Measurements from ENCODE around the gene AFG1L.
"Not testable (repeated sequence)": the region's sequence is repeated elsewhere in the genome, so short reads cannot be mapped to it uniquely, and the experiment has no call there.

Gene AFG1L

GRCh38 chr6:108291091-108291490 lies 3.8 kb upstream of the AFG1L start:
- DNase-seq (ENCODE audit: low spot score): no peak

- not testable (repeated sequence) for DNase-seq (ENCODE audit: low spot score)
Measured at GRCh38 chr6:108292561-108292960, 2.3 kb upstream of the AFG1L start.

GRCh38 chr6:108293527-108294296 lies 1.1 kb upstream of the AFG1L start:
- no peak for DNase-seq (ENCODE audit: low spot score)

- DNase-seq (ENCODE audit: low spot score): peak; percentile 35
Measured at GRCh38 chr6:108294297-108294726, 542 bp upstream of the AFG1L start.

- DNase-seq (ENCODE audit: low spot score): no peak
Measured at GRCh38 chr6:108295676-108296075, 822 bp downstream of the AFG1L start.

GRCh38 chr6:108302386-108302785 lies 7.5 kb downstream of the AFG1L start:
- DNase-seq (ENCODE audit: low spot score): no peak

- DNase-seq (ENCODE audit: low spot score): no peak
Measured at GRCh38 chr6:108304646-108305045, 9.8 kb downstream of the AFG1L start.

- not testable (repeated sequence) for DNase-seq (ENCODE audit: low spot score)
Measured at GRCh38 chr6:108308641-108309040, 13.8 kb downstream of the AFG1L start.

GRCh38 chr6:108309844-108310243 lies 15.0 kb downstream of the AFG1L start:
- no peak for DNase-seq (ENCODE audit: low spot score)

- peak; percentile 52 for DNase-seq (ENCODE audit: low spot score)
Measured at GRCh38 chr6:108312605-108313004, 17.8 kb downstream of the AFG1L start.

GRCh38 chr6:108321253-108321747 lies 26.4 kb downstream of the AFG1L start:
- DNase-seq (ENCODE audit: low spot score): no peak

- no peak for DNase-seq (ENCODE audit: low spot score)
Measured at GRCh38 chr6:108322728-108323127, 27.9 kb downstream of the AFG1L start.

GRCh38 chr6:108323710-108324466 lies 29.0 kb downstream of the AFG1L start:
- DNase-seq (ENCODE audit: low spot score): no peak

- DNase-seq (ENCODE audit: low spot score): not testable (repeated sequence)
Measured at GRCh38 chr6:108330221-108330785, 35.4 kb downstream of the AFG1L start.

- no peak for DNase-seq (ENCODE audit: low spot score)
Measured at GRCh38 chr6:108330806-108331205, 36.0 kb downstream of the AFG1L start.

- no peak for DNase-seq (ENCODE audit: low spot score)
Measured at GRCh38 chr6:108331982-108332381, 37.1 kb downstream of the AFG1L start.

GRCh38 chr6:108336971-108337370 lies 42.1 kb downstream of the AFG1L start:
- DNase-seq (ENCODE audit: low spot score): no peak

GRCh38 chr6:108337721-108338120 lies 42.9 kb downstream of the AFG1L start:
- no peak for DNase-seq (ENCODE audit: low spot score)

GRCh38 chr6:108341372-108341771 lies 46.5 kb downstream of the AFG1L start:
- no peak for DNase-seq (ENCODE audit: low spot score)

- no peak for DNase-seq (ENCODE audit: low spot score)
Measured at GRCh38 chr6:108343894-108344293, 49.0 kb downstream of the AFG1L start.

GRCh38 chr6:108348655-108349349 lies 53.9 kb downstream of the AFG1L start:
- DNase-seq (ENCODE audit: low spot score): no peak

GRCh38 chr6:108350528-108350927 lies 55.7 kb downstream of the AFG1L start:
- DNase-seq (ENCODE audit: low spot score): no peak
